Right lobe of liver (tissue), 6 donors: ENCODE measurements around the gene OAF. TPM values are rescaled to one million over a fixed set of nuclear protein-coding genes. Genes with fewer than 3 reads are reported as not detected.

Source experiments
- ATAC-seq, 4 donors: fragments of 200-7000 bp; cut with Tn5 transposase; one replicate each; pipeline ENCODE4 v1.9.1; 2020; ENCODE audit warnings: mild to moderate bottlenecking in 4 of 4, moderate library complexity in 4 of 4
- DNase-seq, 3 donors: peaks; one replicate each; pipeline ENCODE4 v3.0.0-alpha.2; 2020
- H3K27ac ChIP-seq, 3 donors: fragments of 200-600 bp; one replicate each; pipeline ENCODE4 v1.8.0; 2022
- H3K27me3 ChIP-seq, 2 donors: fragments of 200-600 bp; one replicate each; pipeline ENCODE4 v1.8.0; 2022
- H3K36me3 ChIP-seq, 4 donors: fragments of 200-600 bp; sonication (generic) in 1 of 4; one replicate each; pipeline versions ENCODE4 v1.5.1 to v1.8.0; 2017 to 2022; ENCODE audit warnings: control low read depth in 1 of 4
- H3K4me1 ChIP-seq, 4 donors: fragments of 200-600 bp; sonication (generic) in 1 of 4; one replicate each; pipeline versions ENCODE4 v1.5.1 to v1.8.0; 2017 to 2022; ENCODE audit warnings: control low read depth in 1 of 4
- H3K4me3 ChIP-seq, 3 donors: fragments of 200-600 bp; one replicate each; pipeline ENCODE4 v1.8.0; 2022
- H3K9me3 ChIP-seq, 4 donors: fragments of 200-600 bp; sonication (generic) in 1 of 4; one replicate each; pipeline versions ENCODE4 v1.5.1 to v1.8.0; 2017 to 2022; ENCODE audit warnings: control low read depth in 1 of 4
- CTCF ChIP-seq, 4 donors: fragments of 200-600 bp in 3 of 4; fragments of 450-650 bp in 1 of 4; IDR thresholded peaks; one replicate each; pipeline versions ENCODE4 v1.5.1 to v1.8.0; 2016 to 2022; ENCODE audit warnings: antibody characterized with exemption in 4 of 4, mild to moderate bottlenecking in 2 of 4
- POLR2A ChIP-seq: fragments of 450-650 bp; IDR thresholded peaks from one replicate; pipeline ENCODE4 v1.6.1; 2017; ENCODE audit warnings: antibody characterized with exemption, mild to moderate bottlenecking
- WGBS: methylation state at CpG from one replicate; pipeline ENCODE4 v1.1.6; 2018; ENCODE audit warnings: low coverage, low lambda C conversion rate; ENCODE audit not compliant: insufficient coverage; ENCODE audit errors: missing lambda C conversion rate; 5-methylcytosine and 5-hydroxymethylcytosine counted together
- intact Hi-C, 2 donors: fragments of 100-400 bp; cut with DNase I; formaldehyde crosslinking; loops; one replicate each; pipeline versions ENCODE4 v1.11.2 to v1.14.1; 2022
- total RNA-seq, 6 experiments: library from RNA; depleted of rRNA in 2 of 6; stranded (reverse); fragments of >200 nt in 2 of 6; fragmentation: NEBNext Ultra II Directional in 3 of 6; extraction: Animal tissue kit (Norgen Biotek cat#: 25700) in 3 of 6; gene quantifications; one replicate each; pipeline versions ENCODE4 v1.1.0 to v1.2.4, GENCODE V29; 2016 to 2023
- donor health status: DM: no; HTN: yes; CAD: no.
- donor health status: DM: no; HTN: no; CAD: no.
- donor health status: DM: no; HTN: no; CAD: no.
- donor health status: DM: no; HTN: yes; CAD: no.
- donor health status: DM: no; HTN: yes; CAD: no.

Gene OAF
- total RNA-seq, 6 experiments from 2014 or later, result 199 to 271 (median 220) TPM

- no peak for ATAC-seq
- Histone ChIP-seq H3K27ac (no peak overlapping the region), H3K9me3 (no peaks in the 10 kb centered on the region), H3K36me3 (no peaks in the 10 kb centered on the region), H3K4me3 (no peak overlapping the region), H3K4me1 (peaks cover 0 to 32% (median 8%) of the 10 kb centered on the region in 4 donors), H3K27me3 (no peaks in the 10 kb centered on the region)
- peak in 1 of 3 donors; percentile 37 for DNase-seq
- 80% methylated on average over 1 of the region's 11 CpGs for WGBS
- no peak for TF ChIP-seq CTCF (IDR thresholded peaks at IDR 0.05)
- no peak for TF ChIP-seq POLR2A
- intact Hi-C loops, result no loop called here
Measured at GRCh38 chr11:120180551-120181232, 30.1 kb upstream of the OAF start.

- 89% methylated on average over 5 of the region's 10 CpGs for WGBS
- intact Hi-C loops, result no loop called here
- Histone ChIP-seq H3K27ac (no peak overlapping the region), H3K9me3 (no peaks in the 10 kb centered on the region), H3K36me3 (no peaks in the 10 kb centered on the region), H3K4me1 (peaks cover 0 to 40% (median 14%) of the 10 kb centered on the region in 4 donors), H3K4me3 (no peak overlapping the region), H3K27me3 (no peaks in the 10 kb centered on the region)
- TF ChIP-seq CTCF (IDR thresholded peaks at IDR 0.05), result no peak
- TF ChIP-seq POLR2A, result no peak
- ATAC-seq (no peak), DNase-seq (peak in 1 of 3 donors; percentile 33)
Measured at GRCh38 chr11:120181376-120181975, 29.4 kb upstream of the OAF start.

GRCh38 chr11:120182372-120182771, 28.5 kb upstream of the OAF start:
- H3K36me3 ChIP-seq, result no peaks in the 10 kb centered on the region
- 17% methylated on average over 6 of the region's 7 CpGs for WGBS
- H3K9me3 ChIP-seq, result no peaks in the 10 kb centered on the region
- no peak overlapping the region for H3K4me3 ChIP-seq
- DNase-seq (peak in 1 of 3 donors; percentile 30), ATAC-seq (no peak)
- peaks cover 0 to 49% (median 19%) of the 10 kb centered on the region in 4 donors for H3K4me1 ChIP-seq
- no peaks in the 10 kb centered on the region for H3K27me3 ChIP-seq
- intact Hi-C loops, result no loop called here
- no peak for TF ChIP-seq CTCF (IDR thresholded peaks at IDR 0.05)
- no peak for TF ChIP-seq POLR2A
- H3K27ac ChIP-seq, result peak overlapping the region in 1 of 3 donors; percentile 85

GRCh38 chr11:120182790-120183491, 27.9 kb upstream of the OAF start:
- H3K4me1 ChIP-seq, result peaks cover 0 to 55% (median 23%) of the 10 kb centered on the region in 4 donors
- ATAC-seq (peak; percentile 47 to 67 (median 58)), DNase-seq (peak; percentile 62 to 88 (median 78))
- H3K4me3 ChIP-seq, result peak overlapping the region; percentile 36 to 59 (median 56)
- H3K9me3 ChIP-seq, result no peaks in the 10 kb centered on the region
- peak overlapping the region in 2 of 3 donors; percentile 21 to 85 for H3K27ac ChIP-seq
- TF ChIP-seq POLR2A (no peak), CTCF (IDR thresholded peaks at IDR 0.05) (peak; percentile 43 to 67 (median 55))
- intact Hi-C loops, result no loop called here
- H3K27me3 ChIP-seq, result no peaks in the 10 kb centered on the region
- 8% methylated on average over 3 of the region's 5 CpGs for WGBS
- no peaks in the 10 kb centered on the region for H3K36me3 ChIP-seq
